Endothelial cell of umbilical vein (primary cell): ENCODE data around the gene CNN1. TPM values are rescaled to one million over a fixed set of nuclear protein-coding genes. Genes with fewer than 3 reads are reported as not detected.

Source experiments
- BruUV-seq: library from RNA; stranded (reverse); fragments of 400-500 nt; replicated peaks from 2 replicates; lab custom pipeline; 2021; lab: Mats Ljungman, UMichigan
- CTCF ChIA-PET: fragments of 300-600, 350-600 bp; sonication (Branson Sonifier 250); formaldehyde crosslinking; loops from one replicate; lab custom pipeline; 2021; ENCODE audit warnings: antibody characterized with exemption, inconsistent platforms; lab: Charles Lee
- POLR2A ChIA-PET: fragments of 300-600, 350-600 bp; sonication (Branson Sonifier 250); formaldehyde crosslinking; loops from one replicate; lab custom pipeline; 2021; ENCODE audit warnings: antibody characterized with exemption, inconsistent platforms; lab: Charles Lee
- DNase-seq: peaks from one replicate; pipeline ENCODE4 v3.0.0-alpha.2; 2011; ENCODE audit warnings: low read depth, low spot score
- FAIRE-seq: peaks from 2 replicates; lab custom pipeline; 2011; peaks lifted over from hg19 to GRCh38; lab: Jason Lieb, UNC
- H2AFZ ChIP-seq: 2 replicates; pipeline ENCODE4 v1.6.0; 2012; ENCODE audit warnings: low read depth, low read length, control low read depth, inconsistent platforms
- H3K27ac ChIP-seq: 2 replicates; pipeline ENCODE4 v1.5.1; 2011; ENCODE audit warnings: low read depth, mild to moderate bottlenecking, control low read depth, low read length, moderate library complexity; ENCODE audit not compliant: insufficient read depth
- H3K27me3 ChIP-seq, 2 experiments: 2 replicates each; pipeline versions ENCODE4 v1.6.0 to v1.6.1; 2011; ENCODE audit warnings: low read length in 2 of 2, mixed read lengths in 1 of 2; ENCODE audit not compliant: control insufficient read depth in 2 of 2, insufficient read depth in 2 of 2
- H3K36me3 ChIP-seq, 2 experiments: 2 replicates in 1 of 2; 3 replicates in 1 of 2; pipeline ENCODE4 v1.5.1; 2011; ENCODE audit warnings: low read length in 2 of 2, mild to moderate bottlenecking in 1 of 2, moderate library complexity in 1 of 2; ENCODE audit not compliant: control insufficient read depth in 2 of 2, insufficient read depth in 2 of 2; ENCODE audit errors: extremely low read depth in 1 of 2
- H3K4me1 ChIP-seq: 3 replicates; pipeline ENCODE4 v1.5.1; 2011; ENCODE audit warnings: mild to moderate bottlenecking, low read length; ENCODE audit not compliant: control insufficient read depth, insufficient read depth; ENCODE audit errors: extremely low read depth
- H3K4me2 ChIP-seq: 2 replicates; pipeline ENCODE4 v1.6.1; 2011; ENCODE audit warnings: low read length, control low read depth, mixed read lengths; ENCODE audit not compliant: insufficient read depth
- H3K4me3 ChIP-seq, 3 experiments: fragments of 200-600 bp in 1 of 3; sonication (generic), shearing (Covaris generic) in 1 of 3; replicated peaks in 1 of 3; 2 replicates each; pipeline ENCODE4 v1.5.1; 2011 to 2016; ENCODE audit warnings: control low read depth in 3 of 3, low read length in 3 of 3, mild to moderate bottlenecking in 2 of 3, inconsistent platforms in 1 of 3, low read depth in 1 of 3, moderate library complexity in 1 of 3; ENCODE audit not compliant: insufficient read depth in 1 of 3
- H3K79me2 ChIP-seq: 2 replicates; pipeline ENCODE4 v1.6.0; 2012; ENCODE audit warnings: low read length, inconsistent platforms; ENCODE audit not compliant: control insufficient read depth, insufficient read depth
- H3K9ac ChIP-seq: replicated peaks from 2 replicates; pipeline ENCODE3; 2011; ENCODE audit warnings: low read length, control low read depth; ENCODE audit not compliant: insufficient read depth; ENCODE audit errors: extremely low read depth
- H3K9me1 ChIP-seq: replicated peaks from 3 replicates; pipeline ENCODE4 v1.6.0; 2011; ENCODE audit warnings: mild to moderate bottlenecking, low read length; ENCODE audit not compliant: control insufficient read depth, insufficient read depth; ENCODE audit errors: extremely low read depth
- H3K9me3 ChIP-seq: replicated peaks from 2 replicates; pipeline ENCODE4 v1.5.1; 2012; ENCODE audit warnings: low read length, inconsistent platforms; ENCODE audit not compliant: control insufficient read depth, insufficient read depth
- H4K20me1 ChIP-seq: replicated peaks from 2 replicates; pipeline ENCODE3; 2011; ENCODE audit warnings: mild to moderate bottlenecking, low read length; ENCODE audit not compliant: control insufficient read depth, insufficient read depth; ENCODE audit errors: extremely low read depth
- CTCF ChIP-seq, 2 donors: IDR thresholded peaks; 1 replicate in 1 of 2; 2 replicates in 1 of 2; pipeline ENCODE4 v1.5.1; 2011; ENCODE audit warnings: low read length in 2 of 2, mild to moderate bottlenecking in 2 of 2, moderate library complexity in 2 of 2, control low read depth in 1 of 2, inconsistent platforms in 1 of 2, low read depth in 1 of 2; ENCODE audit not compliant: insufficient read depth in 1 of 2; ENCODE audit errors: extremely low read depth in 1 of 2
- EZH2 ChIP-seq: IDR thresholded peaks from 2 replicates; pipeline ENCODE4 v1.6.1; 2012; ENCODE audit warnings: borderline replicate concordance, low read depth, mild to moderate bottlenecking, moderate library complexity, low read length, inconsistent platforms; ENCODE audit not compliant: severe bottlenecking
- FOS ChIP-seq: IDR thresholded peaks from 2 replicates; pipeline ENCODE4 v1.6.1; 2011; ENCODE audit warnings: mild to moderate bottlenecking, low read length, moderate library complexity, borderline replicate concordance; ENCODE audit not compliant: insufficient read depth
- GATA2 ChIP-seq: IDR thresholded peaks from 2 replicates; pipeline ENCODE4 v1.7.0; 2011; ENCODE audit warnings: low read depth, mild to moderate bottlenecking, moderate library complexity, mixed read lengths, low read length; ENCODE audit not compliant: insufficient read length, insufficient read depth
- JUN ChIP-seq: IDR thresholded peaks from 2 replicates; pipeline ENCODE4 v1.6.1; 2011; ENCODE audit warnings: borderline replicate concordance, low read depth; ENCODE audit not compliant: insufficient read length, insufficient read depth
- MYC ChIP-seq: IDR thresholded peaks from one replicate; pipeline ENCODE4 v1.6.1; 2011; ENCODE audit warnings: mild to moderate bottlenecking, low read depth, low read length
- POLR2A ChIP-seq: IDR thresholded peaks from 2 replicates; pipeline ENCODE4 v1.6.1; 2012; ENCODE audit warnings: low read depth, mild to moderate bottlenecking, control low read depth, low read length
- POLR2AphosphoS5 ChIP-seq: IDR thresholded peaks from 2 replicates; pipeline ENCODE4 v1.6.1; 2012; ENCODE audit warnings: low read depth, mild to moderate bottlenecking, control low read depth, low read length, moderate library complexity; ENCODE audit not compliant: insufficient read depth
- dilution Hi-C: fragments of 300-500 bp; cut with MboI; formaldehyde crosslinking; loops from one replicate; pipeline ENCODE4 v1.15.0; 2019; ENCODE audit warnings: low sequenced_read_pairs; ENCODE audit not compliant: extremely low pct_ligation_motif_present
- intact Hi-C: fragments of 100-400 bp; cut with micrococcal nuclease; formaldehyde crosslinking; loops from one replicate; pipeline ENCODE4 v1.10.0; 2022
- polyA plus RNA-seq, 4 experiments: library from polyadenylated mRNA; depleted of rRNA in 3 of 4; stranded (reverse) in 3 of 4; unstranded in 1 of 4; fragments of >200 nt; gene quantifications; 2 replicates each; pipeline versions ENCODE4 v1.2.1 to v1.2.3, GENCODE V29; 2011 to 2012; ENCODE audit warnings: missing spikeins in 1 of 4
- total RNA-seq: library from RNA; stranded (reverse); gene quantifications from 2 replicates; pipeline ENCODE4 v1.2.3, GENCODE V29; 2021
- TF ChIP-seq, protein P1 (sequence below): IDR thresholded peaks from 2 replicates; pipeline ENCODE4 v1.6.1; 2011; ENCODE audit not compliant: insufficient read depth, insufficient read length

The CNN1 gene
- total and polyA plus RNA-seq, 2 donors (not counting 3 experiments of a cell fraction or from before 2014, with no cell fraction given): 0.76 TPM; not detected in 1

DNA sequence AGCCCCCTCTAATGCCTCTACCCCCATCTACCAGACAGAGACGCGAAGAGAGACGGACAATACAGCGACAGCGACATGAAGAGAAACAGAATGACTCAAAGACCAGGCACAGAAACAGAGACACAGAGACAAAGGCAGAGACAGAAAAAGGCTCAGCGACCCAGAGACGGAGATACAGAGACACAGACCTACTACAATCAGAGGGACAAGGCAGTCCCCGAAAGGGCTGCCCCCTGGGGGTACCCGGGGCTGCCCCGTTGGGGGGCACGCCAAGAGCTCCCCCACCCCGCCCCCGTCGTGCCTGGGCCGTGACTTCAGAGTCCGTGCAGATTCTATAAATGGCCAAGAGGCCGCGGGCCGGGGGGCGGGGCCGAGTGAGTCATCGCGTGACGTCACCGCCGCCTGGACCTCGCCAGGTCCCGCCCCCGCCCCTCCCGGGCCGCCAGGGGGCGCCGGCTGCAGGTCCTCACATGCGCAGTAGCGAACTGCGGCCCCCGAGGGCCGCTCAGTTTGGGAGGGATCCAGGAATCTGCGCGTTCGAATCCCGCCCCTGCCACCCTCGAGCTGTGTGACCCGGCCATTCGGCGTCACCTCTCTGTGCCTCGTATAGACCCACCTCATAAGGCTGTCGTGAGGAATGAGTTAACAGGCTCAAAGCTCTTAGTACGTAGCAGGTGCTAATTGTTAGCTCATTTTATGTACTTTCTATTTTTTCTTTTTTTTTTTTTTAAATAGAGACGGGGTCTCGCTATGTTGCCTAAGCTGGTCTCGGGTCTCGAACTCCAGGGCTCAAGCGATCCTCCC, 2.7 kb upstream of the CNN1 start:
- Histone ChIP-seq H3K4me3 (peak overlapping the region; percentile 26 to 54 (median 33)), H3K79me2 (no peaks in the 10 kb centered on the region), H3K9me1 (no peaks in the 10 kb centered on the region), H3K9ac (peak overlapping the region; percentile 74), H2AFZ (peak overlapping the region; percentile 96), H3K9me3 (no peaks in the 10 kb centered on the region), H4K20me1 (no peaks in the 10 kb centered on the region), H3K27me3 (peaks cover 5 to 9% of the 10 kb centered on the region in 2 experiments), H3K27ac (peak overlapping the region; percentile 76), H3K4me2 (peak overlapping the region; percentile 77), H3K4me1 (peaks cover 9% of the 10 kb centered on the region), H3K36me3 (no peaks in the 10 kb centered on the region)
- no TSS peak for BruUV-seq
- FAIRE-seq (peak; percentile 89), DNase-seq (peak; percentile 81)
- intact Hi-C loops (loop anchor here (1.0 to 5.0 kb wide), 2 partner anchors 39 to 51 kb away; no protein-coding TSS in a partner anchor), dilution Hi-C loops (no loop called here)
- ChIA-PET CTCF (interaction anchor here (0.6 to 1.9 kb wide), 7 partner anchors 10 to 54 kb away, joined by 3 to 11 read pairs (median 4); partner anchors contain the start of gene ELOF1), POLR2A (no interaction called here)
- TF ChIP-seq GATA2 (no peak), MYC (no peak), POLR2A (peak; percentile 40), CTCF (IDR thresholded peaks at IDR 0.05; ENCODE audit: extremely low read depth in 1 of 2, insufficient read depth in 1 of 2, low read depth in 1 of 2, low read length in 2 of 2) (peak; percentile 94 to 98), FOS (peak; percentile 96), POLR2AphosphoS5 (peak; percentile 84), JUN (peak; percentile 72), EZH2 (no peak)
- TF ChIP-seq, protein P1, sequence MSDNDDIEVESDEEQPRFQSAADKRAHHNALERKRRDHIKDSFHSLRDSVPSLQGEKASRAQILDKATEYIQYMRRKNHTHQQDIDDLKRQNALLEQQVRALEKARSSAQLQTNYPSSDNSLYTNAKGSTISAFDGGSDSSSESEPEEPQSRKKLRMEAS: no peak
